H1 (cell line): ENCODE results near the gene PNLIPRP1. TPM values are rescaled to one million over a fixed set of nuclear protein-coding genes. Genes with fewer than 3 reads are reported as not detected.

ENCODE experiments used
- CTCF ChIA-PET: fragments of 300-600 bp; sonication (Branson Sonifier 250); formaldehyde crosslinking; loops from one replicate; lab custom pipeline; 2021; ENCODE audit not compliant: partially characterized antibody; lab: Charles Lee
- POLR2A ChIA-PET: fragments of 300-600 bp; sonication (Branson Sonifier 250); formaldehyde crosslinking; loops from one replicate; lab custom pipeline; 2021; ENCODE audit warnings: inconsistent platforms; ENCODE audit not compliant: partially characterized antibody; lab: Charles Lee
- DNase-seq, 2 experiments: peaks; one replicate each; pipeline versions ENCODE4 v3.0.0 to v3.0.0-alpha.2; 2010 to 2022; ENCODE audit warnings: low spot score in 2 of 2, low read depth in 1 of 2, mixed read lengths in 1 of 2
- FAIRE-seq: peaks from 2 replicates; lab custom pipeline; 2011; peaks lifted over from hg19 to GRCh38; lab: Jason Lieb, UNC
- H2AFZ ChIP-seq: 2 replicates; pipeline ENCODE4 v1.8.1; 2012; ENCODE audit warnings: low read length, inconsistent platforms
- H2AK5ac ChIP-seq: 2 replicates; pipeline ENCODE4 v1.6.1; 2013; ENCODE audit warnings: low read depth, low read length
- H2BK120ac ChIP-seq: replicated peaks from 2 replicates; pipeline ENCODE3; 2013; ENCODE audit warnings: low read depth, low read length, inconsistent platforms
- H2BK12ac ChIP-seq: 2 replicates; pipeline ENCODE4 v1.6.1; 2013; ENCODE audit warnings: low read depth, low read length
- H2BK15ac ChIP-seq: 2 replicates; pipeline ENCODE4 v1.6.1; 2013; ENCODE audit warnings: low read length
- H2BK20ac ChIP-seq: 2 replicates; pipeline ENCODE4 v1.6.1; 2013; ENCODE audit warnings: low read length
- H2BK5ac ChIP-seq: 2 replicates; pipeline ENCODE4 v1.6.1; 2013; ENCODE audit warnings: low read depth, low read length
- H3K14ac ChIP-seq: 2 replicates; pipeline ENCODE4 v1.6.1; 2013; ENCODE audit warnings: inconsistent platforms; ENCODE audit not compliant: insufficient read length
- H3K18ac ChIP-seq: 2 replicates; pipeline ENCODE4 v1.6.1; 2013; ENCODE audit warnings: low read length; ENCODE audit errors: extremely low read depth
- H3K23ac ChIP-seq: 2 replicates; pipeline ENCODE4 v1.6.1; 2013; ENCODE audit warnings: inconsistent platforms; ENCODE audit not compliant: insufficient read length
- H3K23me2 ChIP-seq: 2 replicates; pipeline ENCODE4 v1.6.1; 2013; ENCODE audit warnings: low read depth, low read length
- H3K27ac ChIP-seq: 2 replicates; pipeline ENCODE4 v1.6.1; 2011; ENCODE audit warnings: low read depth, low read length, inconsistent platforms
- H3K27me3 ChIP-seq, 4 experiments: replicated peaks in 1 of 4; 1 replicate in 1 of 4; 2 replicates in 3 of 4; pipeline versions ENCODE4 v1.6.1 to v1.8.1; 2011 to 2013; ENCODE audit warnings: low read length in 3 of 4, mild to moderate bottlenecking in 3 of 4, inconsistent platforms in 2 of 4, mixed read lengths in 2 of 4, moderate library complexity in 1 of 4; ENCODE audit not compliant: control insufficient read depth in 3 of 4, insufficient read depth in 3 of 4; ENCODE audit errors: extremely low read depth in 1 of 4
- H3K36me3 ChIP-seq, 4 experiments: 2 replicates each; pipeline versions ENCODE4 v1.6.1 to v1.8.1; 2011 to 2013; ENCODE audit warnings: mild to moderate bottlenecking in 4 of 4, low read length in 3 of 4, moderate library complexity in 2 of 4, control low read depth in 1 of 4, inconsistent platforms in 1 of 4; ENCODE audit not compliant: insufficient read depth in 4 of 4, control insufficient read depth in 2 of 4
- H3K4ac ChIP-seq: replicated peaks from 2 replicates; pipeline ENCODE3; 2013; ENCODE audit warnings: low read length, low read depth, mixed read lengths, inconsistent platforms; ENCODE audit not compliant: insufficient read length
- H3K4me1 ChIP-seq, 4 experiments: replicated peaks in 1 of 4; 1 replicate in 1 of 4; 2 replicates in 3 of 4; pipeline versions ENCODE4 v1.6.1 to v1.8.1; 2011 to 2013; ENCODE audit warnings: low read length in 3 of 4, inconsistent platforms in 2 of 4, mixed read lengths in 1 of 4; ENCODE audit not compliant: insufficient read depth in 4 of 4, control insufficient read depth in 3 of 4
- H3K4me2 ChIP-seq, 2 experiments: 2 replicates each; pipeline versions ENCODE4 v1.6.1 to v1.8.1; 2011 to 2013; ENCODE audit warnings: low read depth in 2 of 2, low read length in 2 of 2, control low read depth in 1 of 2, inconsistent platforms in 1 of 2, mild to moderate bottlenecking in 1 of 2; ENCODE audit not compliant: insufficient read depth in 1 of 2
- H3K4me3 ChIP-seq, 4 experiments: fragments of 200-600, 300-600 bp in 1 of 4; sonication (generic), shearing (Covaris generic), sonication (Bioruptor Twin) in 1 of 4; 2 replicates each; pipeline versions ENCODE4 v1.5.1 to v1.8.1; 2011 to 2016; ENCODE audit warnings: low read length in 4 of 4, low read depth in 3 of 4, control low read depth in 2 of 4, inconsistent platforms in 2 of 4, mild to moderate bottlenecking in 2 of 4, mixed read lengths in 1 of 4, moderate library complexity in 1 of 4; ENCODE audit not compliant: insufficient read depth in 2 of 4; ENCODE audit errors: extremely low read depth in 1 of 4
- H3K56ac ChIP-seq: replicated peaks from 2 replicates; pipeline ENCODE3; 2013; ENCODE audit warnings: low read depth, mild to moderate bottlenecking, mixed read lengths, low read length, inconsistent platforms; ENCODE audit not compliant: insufficient read length
- H3K79me1 ChIP-seq: 2 replicates; pipeline ENCODE4 v1.6.1; 2013; ENCODE audit warnings: low read depth, low read length, control low read depth
- H3K79me2 ChIP-seq, 2 experiments: 2 replicates each; pipeline versions ENCODE4 v1.6.1 to v1.8.1; 2012 to 2013; ENCODE audit warnings: low read length in 2 of 2, mild to moderate bottlenecking in 2 of 2, inconsistent platforms in 1 of 2; ENCODE audit not compliant: insufficient read depth in 2 of 2, control insufficient read depth in 1 of 2
- H3K9ac ChIP-seq, 4 experiments: replicated peaks in 1 of 4; 1 replicate in 1 of 4; 2 replicates in 3 of 4; pipeline versions ENCODE4 v1.6.1 to v1.8.1; 2011 to 2013; ENCODE audit warnings: low read depth in 3 of 4, low read length in 3 of 4, control low read depth in 2 of 4, mild to moderate bottlenecking in 2 of 4, moderate library complexity in 2 of 4, inconsistent platforms in 1 of 4; ENCODE audit errors: extremely low read depth in 1 of 4
- H3K9me3 ChIP-seq, 2 experiments: 2 replicates each; pipeline versions ENCODE4 v1.6.1 to v1.8.1; 2012 to 2013; ENCODE audit warnings: mild to moderate bottlenecking in 2 of 2, moderate library complexity in 2 of 2, control low read depth in 1 of 2, inconsistent platforms in 1 of 2, low read depth in 1 of 2, low read length in 1 of 2, mixed read lengths in 1 of 2; ENCODE audit not compliant: insufficient read depth in 2 of 2
- H4K20me1 ChIP-seq, 2 experiments: replicated peaks in 1 of 2; 2 replicates each; pipeline versions ENCODE3 to v1.8.1; 2011 to 2013; ENCODE audit warnings: inconsistent platforms in 2 of 2, low read length in 2 of 2, mild to moderate bottlenecking in 1 of 2; ENCODE audit not compliant: insufficient read depth in 2 of 2, control insufficient read depth in 1 of 2
- H4K5ac ChIP-seq: 2 replicates; pipeline ENCODE4 v1.6.1; 2013; ENCODE audit warnings: low read length, low read depth, mixed read lengths, inconsistent platforms; ENCODE audit not compliant: insufficient read length
- H4K8ac ChIP-seq: 2 replicates; pipeline ENCODE4 v1.8.0; 2013; ENCODE audit warnings: mild to moderate bottlenecking, moderate library complexity, low read length, inconsistent platforms; ENCODE audit not compliant: insufficient read depth; ENCODE audit errors: extremely low read depth
- H4K91ac ChIP-seq: replicated peaks from 2 replicates; pipeline ENCODE3; 2013; ENCODE audit warnings: low read length, mixed read lengths, inconsistent platforms; ENCODE audit not compliant: insufficient read length
- BACH1 ChIP-seq: IDR thresholded peaks from 2 replicates; pipeline ENCODE4 v1.6.1; 2012; ENCODE audit warnings: low read length, improper control_type of control experiment
- FOSL1 ChIP-seq: IDR thresholded peaks from 2 replicates; pipeline ENCODE4 v1.6.1; 2011; ENCODE audit warnings: mild to moderate bottlenecking, low read depth, low read length, moderate library complexity; ENCODE audit not compliant: insufficient read depth
- KDM5A ChIP-seq: fragments of 200-600 bp; IDR thresholded peaks from 2 replicates; pipeline ENCODE4 v1.7.1; 2012; ENCODE audit warnings: mild to moderate bottlenecking, low read length, inconsistent platforms, mixed read lengths
- PHF8 ChIP-seq: fragments of 200-600 bp; sonication (generic); conservative IDR thresholded peaks from 2 replicates; pipeline ENCODE4 v1.7.1; 2012; ENCODE audit warnings: low read depth, mild to moderate bottlenecking, inconsistent platforms, low read length, moderate library complexity
- POLR2A ChIP-seq, 2 experiments: IDR thresholded peaks; 1 replicate in 1 of 2; 2 replicates in 1 of 2; pipeline ENCODE4 v1.6.1; 2011; ENCODE audit warnings: low read depth in 2 of 2, low read length in 2 of 2, mild to moderate bottlenecking in 2 of 2; ENCODE audit errors: control extremely low read depth in 1 of 2
- POU5F1 ChIP-seq: IDR thresholded peaks from 2 replicates; pipeline ENCODE4 v1.6.1; 2011; ENCODE audit warnings: low read depth, mild to moderate bottlenecking, low read length, moderate library complexity
- SP4 ChIP-seq: IDR thresholded peaks from 2 replicates; pipeline ENCODE4 v1.6.1; 2012; ENCODE audit warnings: low read length, inconsistent platforms
- ZNF274 ChIP-seq: IDR thresholded peaks from 2 replicates; pipeline ENCODE4 v1.7.0; 2012; ENCODE audit warnings: low read length, borderline replicate concordance; ENCODE audit errors: extremely low read depth
- WGBS, 2 experiments: shearing (Covaris generic) in 1 of 2; methylation state at CpG; one replicate each; pipeline versions ENCODE4 v1.1.6 to v1.1.7; 2013 to 2015; ENCODE audit warnings: low lambda C conversion rate in 2 of 2, mixed read lengths in 2 of 2, inconsistent platforms in 1 of 2, low coverage in 1 of 2, missing lambda C conversion rate in 1 of 2; ENCODE audit not compliant: insufficient replicate concordance in 2 of 2, insufficient coverage in 1 of 2, insufficient read length in 1 of 2; ENCODE audit errors: extremely low coverage in 1 of 2, missing lambda C conversion rate in 1 of 2; 5-methylcytosine and 5-hydroxymethylcytosine counted together
- polyA plus RNA-seq, 7 experiments: library from polyadenylated mRNA; depleted of rRNA in 3 of 7; stranded (reverse) in 5 of 7; unstranded in 2 of 7; fragments of >200 nt in 5 of 7; fragments of 200-250 nt in 2 of 7; gene quantifications; 1 replicate in 5 of 7; 2 replicates in 1 of 7; 4 replicates in 1 of 7; pipeline versions ENCODE4 v1.2.1 to v1.2.3, GENCODE V29; 2011 to 2013; ENCODE audit warnings: missing spikeins in 2 of 7, mixed read lengths in 2 of 7
- total RNA-seq: library from RNA; stranded (reverse); fragmentation: NEBNext Ultra II Directional; extraction: Animal tissue kit (Norgen Biotek cat#: 25700); gene quantifications from 2 replicates; pipeline ENCODE4 v1.2.1, GENCODE V29; 2021

PNLIPRP1 gene
- total and polyA plus RNA-seq, 2 of the 8 experiments (the other 6 are each of a cell fraction or from before 2014, with no cell fraction given), result not detected

DNA sequence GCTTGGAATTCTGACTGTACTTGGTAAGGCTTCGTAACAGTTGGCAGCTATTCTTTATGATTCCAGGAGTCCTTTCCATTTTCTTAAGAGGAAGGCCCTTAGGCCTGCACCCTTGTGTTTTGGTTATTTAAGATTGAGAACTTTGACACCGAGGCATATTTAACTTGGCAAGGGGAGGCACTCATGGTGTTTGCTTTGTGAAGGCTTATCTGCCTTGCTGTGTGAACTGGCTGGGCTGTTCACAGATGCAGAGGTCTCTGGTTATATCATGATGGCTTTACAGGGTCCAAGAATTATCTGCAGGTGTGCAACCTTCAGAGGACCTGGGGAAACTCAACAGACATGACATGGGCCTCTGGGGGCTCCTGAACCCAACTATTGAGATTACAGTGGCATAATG is 833 bp upstream of the PNLIPRP1 start:
- Histone ChIP-seq H3K27ac (no peak overlapping the region), H3K27me3 (no peaks in the 10 kb centered on the region), H3K56ac (no peak overlapping the region), H3K23me2 (no peaks in the 10 kb centered on the region), H3K9me3 (0 out of 4 replicates have a peak, but pooled peaks cover 0 to 2% of the 10 kb centered on the region in 2 experiments), H3K36me3 (no peaks in the 10 kb centered on the region), H4K5ac (no peak overlapping the region), H3K4ac (no peak overlapping the region), H2AK5ac (no peak overlapping the region), H2BK5ac (no peak overlapping the region), H4K91ac (no peak overlapping the region), H3K79me1 (no peaks in the 10 kb centered on the region), H2BK20ac (no peak overlapping the region), H3K4me1 (no peaks in the 10 kb centered on the region), H3K79me2 (no peaks in the 10 kb centered on the region), H2BK15ac (no peak overlapping the region), H3K18ac (no peak overlapping the region), H2AFZ (no peak overlapping the region), H4K20me1 (no peaks in the 10 kb centered on the region), H4K8ac (no peak overlapping the region), H3K4me3 (no peak overlapping the region), H3K23ac (no peak overlapping the region), H3K14ac (no peak overlapping the region), H3K4me2 (no peak overlapping the region), H2BK12ac (no peak overlapping the region), H3K9ac (no peak overlapping the region), H2BK120ac (no peak overlapping the region)
- TF ChIP-seq FOSL1 (no peak), ZNF274 (no peak), POLR2A (IDR thresholded peaks at IDR 0.05; ENCODE audit: control extremely low read depth in 1 of 2, low read depth in 2 of 2, low read length in 2 of 2) (no peak), KDM5A (no peak), SP4 (no peak), PHF8 (no peak), POU5F1 (no peak), BACH1 (no peak)
- DNase-seq, result no peak
- ChIA-PET CTCF (interaction anchor here (0.7 to 1.6 kb wide), 3 partner anchors 38 to 585 kb away, joined by 3 to 5 read pairs (median 3); no protein-coding TSS in a partner anchor), POLR2A (no interaction called here)
- 82% methylated on average over 2 of the region's 2 CpGs; no CpG with 5 or more reads in 1 of the 2 experiments for WGBS, 2 experiments
- FAIRE-seq, result no peak
